Activated CD4-positive, alpha-beta T cell treated with anti-CD3 and anti-CD28 coated beads, Interleukin-2, amount 10 ng/mL, durations not matched to agents 24 days and 14 days (primary cell): ENCODE measurements around the gene RNF207. TPM values are rescaled to one million over a fixed set of nuclear protein-coding genes. Genes with fewer than 3 reads are reported as not detected.
A peak's percentile ranks its signal among the peaks of the same experiment; 100 is the strongest.

ENCODE experiments used
- DNase-seq: peaks from one replicate; pipeline ENCODE4 v3.0.0; 2022
- H3K27ac Mint-ChIP-seq: one replicate; pipeline ENCODE4 v1.8.0; 2022; ENCODE audit warnings: mild to moderate bottlenecking, mixed read lengths
- H3K27me3 Mint-ChIP-seq: one replicate; pipeline ENCODE4 v1.8.0; 2022; ENCODE audit warnings: mixed read lengths
- H3K36me3 Mint-ChIP-seq: one replicate; pipeline ENCODE4 v1.8.0; 2022; ENCODE audit warnings: low read depth, mild to moderate bottlenecking, mixed read lengths
- H3K4me1 Mint-ChIP-seq: one replicate; pipeline ENCODE4 v1.8.0; 2021; ENCODE audit warnings: mixed read lengths
- H3K4me3 Mint-ChIP-seq: one replicate; pipeline ENCODE4 v1.8.0; 2022; ENCODE audit warnings: mild to moderate bottlenecking, moderate library complexity, mixed read lengths
- H3K9me3 Mint-ChIP-seq: one replicate; pipeline ENCODE4 v1.8.0; 2021; ENCODE audit warnings: mixed read lengths
- intact Hi-C: fragments of 100-400 bp; cut with micrococcal nuclease; formaldehyde crosslinking; loops from one replicate; pipeline ENCODE4 v1.15.1; 2023
- total RNA-seq: library from RNA; stranded (reverse); gene quantifications from 2 replicates; pipeline ENCODE4 v1.2.3, GENCODE V29; 2022

The RNF207 gene
- total RNA-seq, 1 donor from 2014 or later = 54.7 TPM

- Mint-ChIP-seq H3K27me3 (no peaks in the 10 kb centered on the region), H3K36me3 (peaks cover 31% of the 10 kb centered on the region), H3K4me1 (peaks cover 42% of the 10 kb centered on the region), H3K9me3 (peaks cover 6% of the 10 kb centered on the region), H3K4me3 (peak overlapping the region; percentile 88), H3K27ac (peak overlapping the region; percentile 85)
- intact Hi-C loops = no loop called here
- DNase-seq = no peak
Measured at GRCh38 chr1:6200188-6200809, 5.6 kb upstream of the RNF207 start.

- Mint-ChIP-seq H3K9me3 (peaks cover 6% of the 10 kb centered on the region), H3K36me3 (peaks cover 17% of the 10 kb centered on the region), H3K27ac (no peak overlapping the region), H3K4me3 (no peak overlapping the region), H3K27me3 (no peaks in the 10 kb centered on the region), H3K4me1 (peaks cover 36% of the 10 kb centered on the region)
- DNase-seq = no peak
- intact Hi-C loops = no loop called here
Measured at GRCh38 chr1:6202256-6202655, 3.7 kb upstream of the RNF207 start.

DNA sequence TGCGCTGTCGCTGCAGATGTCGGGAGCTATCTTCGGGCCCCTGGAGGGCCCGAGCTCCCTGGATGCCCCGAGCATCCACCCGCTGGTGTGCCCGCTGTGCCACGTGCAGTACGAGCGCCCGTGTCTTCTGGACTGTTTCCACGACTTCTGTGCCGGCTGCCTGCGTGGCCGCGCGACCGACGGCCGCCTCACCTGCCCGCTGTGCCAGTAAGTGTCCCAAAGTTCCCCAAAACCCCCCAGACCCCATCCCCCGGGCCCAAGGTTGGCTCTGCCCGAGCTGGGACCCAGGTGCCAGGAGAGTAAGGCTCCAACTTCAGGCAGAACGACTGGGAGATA is 569 bp downstream of the RNF207 start:
- Mint-ChIP-seq H3K4me1 (peaks cover 16% of the 10 kb centered on the region), H3K9me3 (no peaks in the 10 kb centered on the region), H3K4me3 (peak overlapping the region; percentile 85), H3K36me3 (peaks cover 12% of the 10 kb centered on the region), H3K27ac (peak overlapping the region; percentile 56), H3K27me3 (no peaks in the 10 kb centered on the region)
- intact Hi-C loops = loop anchor here (1.0 to 5.0 kb wide), 4 partner anchors 29 to 396 kb away; partner anchors contain the start of genes ACOT7, ICMT and KLHL21
- no peak for DNase-seq

- Mint-ChIP-seq H3K27me3 (no peaks in the 10 kb centered on the region), H3K4me1 (peaks cover 18% of the 10 kb centered on the region), H3K4me3 (peak overlapping the region; percentile 85), H3K36me3 (peaks cover 17% of the 10 kb centered on the region), H3K9me3 (no peaks in the 10 kb centered on the region), H3K27ac (peak overlapping the region; percentile 56)
- intact Hi-C loops = loop anchor here (5.0 kb wide), 3 partner anchors 180 to 395 kb away; partner anchors contain the start of genes ACOT7 and KLHL21
- peak; percentile 60 for DNase-seq
Measured at GRCh38 chr1:6207075-6207885, 1.4 kb downstream of the RNF207 start.

GRCh38 chr1:6207921-6208320 is 2.0 kb downstream of the RNF207 start:
- Mint-ChIP-seq H3K27me3 (no peaks in the 10 kb centered on the region), H3K9me3 (no peaks in the 10 kb centered on the region), H3K36me3 (peaks cover 22% of the 10 kb centered on the region), H3K27ac (no peak overlapping the region), H3K4me3 (no peak overlapping the region), H3K4me1 (peaks cover 19% of the 10 kb centered on the region)
- peak; percentile 53 for DNase-seq
- intact Hi-C loops = loop anchor here (1.0 to 5.0 kb wide), 4 partner anchors 9 to 394 kb away; partner anchors contain the start of genes ACOT7, KLHL21 and RPL22

DNA sequence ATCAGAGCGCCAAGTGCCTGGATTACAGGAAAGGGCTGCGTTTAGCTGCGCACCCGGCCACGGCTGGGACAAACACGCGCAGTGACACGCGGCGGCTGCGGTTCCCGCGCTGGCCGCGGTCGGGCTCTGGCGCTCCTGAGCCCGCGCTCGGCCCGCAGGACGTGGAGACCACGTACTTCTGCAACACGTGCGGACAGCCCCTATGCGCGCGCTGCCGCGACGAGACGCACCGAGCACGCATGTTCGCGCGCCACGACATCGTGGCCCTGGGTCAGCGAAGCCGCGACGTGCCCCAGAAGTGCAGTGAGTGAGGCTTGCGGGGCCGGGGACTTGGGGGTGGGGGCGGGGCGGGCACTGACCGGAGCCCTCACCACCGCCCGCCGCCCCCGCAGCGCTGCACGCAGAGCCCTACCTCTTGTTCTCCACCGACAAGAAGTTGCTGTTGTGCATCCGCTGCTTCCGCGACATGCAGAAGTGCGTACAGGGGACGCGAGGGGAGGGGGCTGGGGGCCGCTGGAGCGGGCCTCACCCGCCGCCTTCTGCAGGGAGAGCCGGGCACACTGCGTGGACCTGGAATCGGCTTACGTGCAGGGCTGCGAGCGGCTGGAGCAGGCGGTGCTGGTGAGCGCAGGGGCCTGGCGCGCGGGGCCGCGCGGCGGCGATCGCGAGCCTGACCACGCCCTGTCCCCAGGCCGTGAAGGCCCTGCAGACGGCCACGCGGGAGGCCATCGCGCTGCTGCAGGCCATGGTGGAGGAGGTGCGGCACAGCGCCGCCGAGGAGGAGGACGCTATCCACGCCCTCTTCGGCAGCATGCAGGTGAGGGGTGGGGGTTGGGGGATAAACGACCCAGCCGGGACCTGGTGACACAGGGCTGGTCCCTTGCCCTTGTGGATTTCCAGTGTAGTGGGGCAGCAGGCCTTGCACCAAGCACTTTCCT is 3.1 kb downstream of the RNF207 start:
- H3K27me3 Mint-ChIP-seq = no peaks in the 10 kb centered on the region
- DNase-seq = peak; percentile 76
- no peaks in the 10 kb centered on the region for H3K9me3 Mint-ChIP-seq
- peaks cover 19% of the 10 kb centered on the region for H3K4me1 Mint-ChIP-seq
- intact Hi-C loops = loop anchor here (1.0 to 5.0 kb wide), 4 partner anchors 10 to 393 kb away; partner anchors contain the start of genes ACOT7, KLHL21 and RPL22
- H3K27ac Mint-ChIP-seq = no peak overlapping the region
- H3K36me3 Mint-ChIP-seq = peaks cover 29% of the 10 kb centered on the region
- H3K4me3 Mint-ChIP-seq = peak overlapping the region; percentile 64

GRCh38 chr1:6209661-6210580 is 4.0 kb downstream of the RNF207 start:
- H3K27ac Mint-ChIP-seq = no peak overlapping the region
- no peaks in the 10 kb centered on the region for H3K9me3 Mint-ChIP-seq
- H3K36me3 Mint-ChIP-seq = peaks cover 33% of the 10 kb centered on the region
- H3K4me3 Mint-ChIP-seq = peak overlapping the region; percentile 64
- DNase-seq = peak; percentile 75
- H3K4me1 Mint-ChIP-seq = peaks cover 16% of the 10 kb centered on the region
- H3K27me3 Mint-ChIP-seq = no peaks in the 10 kb centered on the region
- intact Hi-C loops = loop anchor here (5.0 kb wide), 3 partner anchors 182 to 392 kb away; partner anchors contain the start of genes ACOT7 and KLHL21

- no peak overlapping the region for H3K27ac Mint-ChIP-seq
- intact Hi-C loops = no loop called here
- H3K4me3 Mint-ChIP-seq = no peak overlapping the region
- no peaks in the 10 kb centered on the region for H3K27me3 Mint-ChIP-seq
- peaks cover 13% of the 10 kb centered on the region for H3K4me1 Mint-ChIP-seq
- DNase-seq = peak; percentile 54
- no peaks in the 10 kb centered on the region for H3K9me3 Mint-ChIP-seq
- H3K36me3 Mint-ChIP-seq = peaks cover 39% of the 10 kb centered on the region
Measured at GRCh38 chr1:6210591-6211355, 4.9 kb downstream of the RNF207 start.

DNA sequence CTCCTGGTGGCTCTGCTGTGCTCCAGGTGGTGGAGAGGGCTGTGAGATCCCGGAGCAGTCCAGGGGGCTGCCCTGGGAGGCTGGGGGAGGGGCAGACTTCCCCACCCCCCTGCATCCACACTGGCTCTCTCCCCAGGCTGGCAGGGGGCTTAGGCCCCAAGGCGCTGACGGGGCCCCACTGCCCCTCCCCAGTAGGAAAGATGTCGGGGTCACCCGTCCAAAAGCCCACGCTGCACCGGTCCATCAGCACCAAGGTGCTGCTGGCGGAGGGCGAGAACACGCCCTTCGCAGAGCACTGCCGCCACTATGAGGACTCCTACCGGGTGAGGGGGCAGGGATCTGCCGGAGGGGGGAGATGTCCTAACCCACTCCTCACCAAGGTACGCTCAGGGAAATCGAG is 5.8 kb downstream of the RNF207 start:
- no peak for DNase-seq
- Mint-ChIP-seq H3K27me3 (no peaks in the 10 kb centered on the region), H3K27ac (no peak overlapping the region)

GRCh38 chr1:6212193-6212959 is 6.5 kb downstream of the RNF207 start:
- no peak for DNase-seq
- H3K4me3 Mint-ChIP-seq = no peak overlapping the region
- H3K36me3 Mint-ChIP-seq = peaks cover 47% of the 10 kb centered on the region
- H3K9me3 Mint-ChIP-seq = no peaks in the 10 kb centered on the region
- no peaks in the 10 kb centered on the region for H3K27me3 Mint-ChIP-seq
- intact Hi-C loops = no loop called here
- H3K4me1 Mint-ChIP-seq = peaks cover 11% of the 10 kb centered on the region
- H3K27ac Mint-ChIP-seq = no peak overlapping the region

More for the DNA sequence above, 5.8 kb downstream of the RNF207 start:
- Mint-ChIP-seq H3K4me3 (no peak overlapping the region), H3K4me1 (peaks cover 13% of the 10 kb centered on the region), H3K36me3 (peaks cover 41% of the 10 kb centered on the region), H3K9me3 (no peaks in the 10 kb centered on the region)
- intact Hi-C loops = no loop called here

DNA sequence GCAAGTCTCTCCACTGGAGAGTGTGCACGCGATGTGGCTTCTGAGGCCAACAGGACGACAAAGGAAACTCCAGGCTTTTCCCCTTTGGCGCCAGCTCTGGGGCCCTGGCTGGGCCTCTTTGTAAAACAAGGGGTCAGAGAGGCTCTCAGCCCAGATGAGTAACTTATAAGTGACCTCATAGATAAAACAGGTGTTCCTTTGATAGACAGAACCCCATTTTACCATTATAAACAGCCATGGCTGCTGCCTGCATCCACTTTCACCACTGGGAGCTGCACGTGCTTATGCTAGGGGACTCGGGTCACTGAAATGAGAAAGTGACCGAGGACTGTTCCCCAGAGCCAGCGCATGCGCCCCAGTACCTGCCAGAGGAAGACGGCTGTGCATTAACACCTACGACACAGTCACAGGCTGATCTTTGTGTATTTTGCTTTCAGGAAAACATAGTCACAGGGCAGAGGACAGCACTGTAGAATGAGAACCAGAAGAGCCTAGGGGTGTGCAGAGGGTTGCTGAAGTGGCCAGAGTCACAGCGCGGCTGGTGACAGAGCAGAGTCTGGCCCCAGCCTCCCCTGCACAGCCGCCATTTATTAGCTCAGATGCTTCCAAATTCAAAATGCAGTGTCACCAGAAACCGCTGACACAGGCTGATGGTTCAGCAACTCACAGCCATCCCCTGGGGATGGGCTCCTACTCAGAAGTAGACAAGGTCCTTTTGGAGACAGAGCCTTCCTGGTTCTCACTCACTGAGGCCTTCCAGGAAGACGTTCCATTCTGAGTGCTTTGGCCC is 12.7 kb downstream of the RNF207 start:
- no peak overlapping the region for H3K4me3 Mint-ChIP-seq
- H3K36me3 Mint-ChIP-seq = peaks cover 45% of the 10 kb centered on the region
- no peaks in the 10 kb centered on the region for H3K9me3 Mint-ChIP-seq
- H3K4me1 Mint-ChIP-seq = no peaks in the 10 kb centered on the region
- H3K27ac Mint-ChIP-seq = no peak overlapping the region
- no peaks in the 10 kb centered on the region for H3K27me3 Mint-ChIP-seq
- intact Hi-C loops = no loop called here
- DNase-seq = no peak
